Mucosa of descending colon (tissue), 3 donors: ENCODE measurements around the gene WDR93. TPM values are rescaled to one million over a fixed set of nuclear protein-coding genes. Genes with fewer than 3 reads are reported as not detected.
"Not testable (repeated sequence)": the region's sequence is repeated elsewhere in the genome, so short reads cannot be mapped to it uniquely, and the experiment has no call there.

Experiments
- ATAC-seq: fragments of 200-7000 bp; cut with Tn5 transposase; one replicate; pipeline ENCODE4 v1.9.1; 2020; ENCODE audit warnings: mild to moderate bottlenecking, moderate library complexity
- DNase-seq, 3 donors: peaks; one replicate each; pipeline ENCODE4 v3.0.0-alpha.2; 2020
- H3K36me3 ChIP-seq: fragments of 200-600 bp; one replicate; pipeline ENCODE4 v1.8.0; 2021; ENCODE audit warnings: low read depth, mild to moderate bottlenecking
- H3K4me1 ChIP-seq: fragments of 200-600 bp; one replicate; pipeline ENCODE4 v1.8.0; 2021; ENCODE audit warnings: low read depth, mild to moderate bottlenecking
- H3K4me3 ChIP-seq: fragments of 200-600 bp; one replicate; pipeline ENCODE4 v1.8.0; 2021; ENCODE audit warnings: mild to moderate bottlenecking
- H3K9me3 ChIP-seq: fragments of 200-600 bp; one replicate; pipeline ENCODE4 v1.8.0; 2021; ENCODE audit warnings: mild to moderate bottlenecking
- CTCF ChIP-seq: fragments of 200-600 bp; IDR thresholded peaks from one replicate; pipeline ENCODE4 v1.8.0; 2022; ENCODE audit warnings: antibody characterized with exemption, mild to moderate bottlenecking
- intact Hi-C, 2 donors: fragments of 100-400 bp; cut with DNase I in 1 of 2; cut with micrococcal nuclease in 1 of 2; formaldehyde crosslinking; loops; one replicate each; pipeline versions ENCODE4 v1.11.0 to v1.11.1; 2022; cut with DNase I, micrococcal nuclease
- total RNA-seq, 3 donors: library from RNA; stranded (reverse); fragmentation: NEBNext Ultra II Directional in 2 of 3; extraction: Animal tissue kit (Norgen Biotek cat#: 25700) in 2 of 3; gene quantifications; one replicate each; pipeline versions ENCODE4 v1.2.1 to v1.2.4, GENCODE V29; 2021 to 2023
- donor health status: DM: no; HTN: no; CAD: no; lungs with moderate emphysema.
- donor health status: DM: no; HTN: no; CAD: no.
- donor health status: DM: no; HTN: yes; CAD: no.

The WDR93 gene
- total RNA-seq, 3 donors from 2014 or later, result 0.14 TPM; not detected in 2

DNA sequence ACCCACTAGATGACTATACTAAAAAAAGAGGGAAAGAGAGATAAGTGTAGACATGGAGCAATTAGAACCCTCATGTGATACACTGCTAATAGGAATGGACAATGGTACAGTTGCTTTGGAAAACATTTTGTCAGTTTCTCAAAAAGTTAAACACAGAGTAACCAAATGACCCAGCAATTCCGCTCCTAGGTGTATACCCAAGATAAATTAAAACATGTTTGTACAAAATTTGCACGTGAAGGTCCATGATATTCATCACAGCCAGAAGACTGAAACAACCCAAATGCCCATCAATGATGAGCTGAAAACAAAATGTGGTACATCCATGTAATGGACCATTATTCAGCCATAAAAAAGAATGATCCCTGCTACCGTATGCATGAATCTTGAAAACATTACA lies 97.3 kb downstream of the WDR93 start:
- no peak for TF ChIP-seq CTCF

GRCh38 chr15:89788585-89788984 lies 98.0 kb downstream of the WDR93 start:
- not testable (repeated sequence) for H3K36me3 ChIP-seq, H3K4me3 ChIP-seq

More for the DNA sequence above, 97.3 kb downstream of the WDR93 start:
- ATAC-seq, result no peak
- H3K4me1 ChIP-seq, result peaks cover 18% of the 10 kb centered on the region
- DNase-seq, result no peak
- no peak overlapping the region for H3K4me3 ChIP-seq
- H3K9me3 ChIP-seq, result no peaks in the 10 kb centered on the region
- H3K36me3 ChIP-seq, result no peaks in the 10 kb centered on the region
- intact Hi-C loops, result loop anchor here in 1 of 2 donors (10.0 kb wide), 1 partner anchor 67 kb away; no protein-coding TSS in a partner anchor

GRCh38 chr15:89790206-89790605 lies 99.6 kb downstream of the WDR93 start:
- no peak for ATAC-seq
- Histone ChIP-seq H3K9me3 (no peaks in the 10 kb centered on the region), H3K4me3 (no peak overlapping the region), H3K4me1 (peaks cover 3% of the 10 kb centered on the region), H3K36me3 (no peaks in the 10 kb centered on the region)
- intact Hi-C loops, result no loop called here
- peak in 2 of 3 donors; percentile 18 to 33 for DNase-seq
- no peak for TF ChIP-seq CTCF

More at GRCh38 chr15:89788585-89788984, 98.0 kb downstream of the WDR93 start:
- ATAC-seq, H3K9me3 ChIP-seq: not testable (repeated sequence)
- peak in 2 of 3 donors; percentile 7 to 9 for DNase-seq
- peaks cover 15% of the 10 kb centered on the region for H3K4me1 ChIP-seq
- intact Hi-C loops, result loop anchor here in 1 of 2 donors (10.0 kb wide), 1 partner anchor 66 kb away; no protein-coding TSS in a partner anchor

DNA sequence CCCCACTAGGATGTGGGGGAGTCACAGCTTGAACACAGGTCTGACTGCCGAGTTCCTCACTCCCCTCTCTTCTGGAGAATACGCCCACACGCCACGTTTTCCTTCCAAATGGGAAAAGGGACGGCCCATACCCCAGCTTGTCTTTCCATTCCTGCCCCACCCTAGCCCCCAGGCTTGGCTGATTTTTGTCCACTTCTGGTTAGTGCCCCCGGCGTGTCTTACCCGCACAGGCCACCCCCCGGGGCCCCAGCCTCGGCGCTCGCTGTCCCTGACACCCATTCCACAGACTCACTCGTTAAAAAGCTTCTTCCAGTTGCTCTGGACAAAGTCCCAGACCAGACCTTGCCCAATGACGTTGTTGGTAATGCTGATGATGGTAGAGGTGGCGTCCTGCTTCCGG lies 100.0 kb downstream of the WDR93 start:
- intact Hi-C loops, result no loop called here
- ATAC-seq (no peak), DNase-seq (peak in 2 of 3 donors; percentile 15)
- no peaks in the 10 kb centered on the region for H3K36me3 ChIP-seq
- no peak for TF ChIP-seq CTCF
- no peak overlapping the region for H3K4me3 ChIP-seq
- no peaks in the 10 kb centered on the region for H3K9me3 ChIP-seq
- peaks cover 3% of the 10 kb centered on the region for H3K4me1 ChIP-seq

GRCh38 chr15:89792106-89792805 lies 101.6 kb downstream of the WDR93 start:
- H3K36me3 ChIP-seq, result no peaks in the 10 kb centered on the region
- intact Hi-C loops, result no loop called here

More at GRCh38 chr15:89792106-89792805, 101.6 kb downstream of the WDR93 start:
- no peak for TF ChIP-seq CTCF
- H3K4me1 ChIP-seq, result peaks cover 3% of the 10 kb centered on the region
- no peak overlapping the region for H3K4me3 ChIP-seq
- DNase-seq (peak in 2 of 3 donors; percentile 21 to 39), ATAC-seq (no peak)
- no peaks in the 10 kb centered on the region for H3K9me3 ChIP-seq

Other genes starting within 250 kb of the WDR93 start
- under 1 TPM in 1 of 3 donors, not detected in 2; 0.98 TPM for gene RHCG, start 194.2 kb upstream of the WDR93 start, total RNA-seq
- 1 to 10 TPM; 1.0 to 4.4 (median 1.6) TPM for gene TICRR, start 115.3 kb upstream of the WDR93 start, total RNA-seq
- gene KIF7, start 35.3 kb upstream of the WDR93 start, total RNA-seq, result 1 to 10 TPM; 1.6 to 9.4 (median 3.1) TPM
- 1 to 10 TPM in 2 of 3 donors, under 1 TPM in 1; 0.77 to 8.1 (median 5.2) TPM for gene PLIN1, start 11.4 kb upstream of the WDR93 start, total RNA-seq
- gene PEX11A, start 57 bp upstream of the WDR93 start, total RNA-seq, result 10 to 100 TPM; 15.5 to 38.5 (median 16.7) TPM
- 10 to 100 TPM in 1 of 3 donors, 1 to 10 TPM in 2; 4.6 to 10.2 (median 8.5) TPM for gene MESP1, start 60.4 kb downstream of the WDR93 start, total RNA-seq
- gene MESP2, start 85.5 kb downstream of the WDR93 start, total RNA-seq, result 1 to 10 TPM in 2 of 3 donors, under 1 TPM in 1; 0.79 to 4.7 (median 1.2) TPM
- 1,000 to 10,000 TPM in 1 of 3 donors, 100 to 1,000 TPM in 2; 270 to 1,014 (median 289) TPM for gene ANPEP, start 124.0 kb downstream of the WDR93 start, total RNA-seq
- gene AP3S2, start 203.2 kb downstream of the WDR93 start, total RNA-seq, result 10 to 100 TPM; 56.1 to 93.4 (median 65.1) TPM
- 10 to 100 TPM; 39.0 to 45.8 (median 43.0) TPM for gene ARPIN, start 222.1 kb downstream of the WDR93 start, total RNA-seq